Measurements from ENCODE around the gene ZNF275. TPM values are rescaled to one million over a fixed set of nuclear protein-coding genes. Genes with fewer than 3 reads are reported as not detected.

Gene ZNF275
- total and polyA plus RNA-seq, 2 experiments from 2014 or later = 4.0 to 10.2 TPM

DNA sequence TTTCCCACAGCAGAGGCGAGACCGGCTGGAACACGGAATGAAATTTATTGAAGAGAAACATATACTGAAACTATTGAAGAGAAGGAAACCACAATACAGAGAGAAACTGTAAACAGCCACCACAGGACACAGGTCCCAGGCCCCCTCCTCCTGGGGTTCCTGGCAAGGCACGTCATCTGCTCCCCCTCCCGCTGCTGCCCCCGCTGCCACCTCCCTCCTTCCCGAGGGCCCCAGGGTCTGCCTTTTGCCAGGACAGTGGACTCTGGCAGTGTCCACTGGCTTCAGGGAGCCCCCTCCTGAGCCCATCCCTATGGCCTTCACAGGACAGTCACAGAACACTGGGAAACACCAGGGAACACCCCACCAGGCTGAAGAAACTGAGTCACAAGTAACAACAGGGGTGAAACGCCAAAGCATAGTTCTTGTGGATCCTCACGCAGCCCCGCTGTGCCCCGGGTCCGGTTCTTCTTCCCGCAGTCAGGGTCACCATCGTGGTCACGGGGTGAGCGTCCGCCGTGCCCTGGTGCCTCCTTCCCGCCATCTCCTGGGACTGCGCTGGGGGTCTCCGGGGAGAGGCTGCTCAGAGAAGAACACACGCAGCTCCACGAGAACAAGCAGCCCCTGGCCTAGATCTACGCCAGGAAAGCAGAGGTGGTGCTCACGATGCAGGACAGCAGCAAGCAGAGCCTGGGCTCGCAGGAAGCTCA lies 61.8 kb downstream of the ZNF275 start:
- no peaks in the 10 kb centered on the region for H3K79me2 ChIP-seq
- H3K27me3 ChIP-seq = no peaks in the 10 kb centered on the region
- no peaks in the 10 kb centered on the region for H3K36me3 ChIP-seq (replicated peaks; ENCODE audit: insufficient read depth, low read depth)
- no peak overlapping the region for H3K4me2 ChIP-seq
- H2AFZ ChIP-seq = no peak overlapping the region
- no peaks in the 10 kb centered on the region for H3K4me1 ChIP-seq (ENCODE audit: insufficient read depth)
- no peak overlapping the region for H3K27ac ChIP-seq
- H3K9me3 ChIP-seq (ENCODE audit: low read depth) = no peaks in the 10 kb centered on the region
- H3K9me2 ChIP-seq (replicated peaks; ENCODE audit: insufficient read depth) = no peaks in the 10 kb centered on the region
- no peak for DNase-seq (ENCODE audit: low spot score)
- no peak for TF ChIP-seq EZH2 (IDR thresholded peaks at IDR 0.05; ENCODE audit: borderline replicate concordance)
- no peak for TF ChIP-seq EZH2phosphoT487 (IDR thresholded peaks at IDR 0.05; ENCODE audit: low read depth, severe bottlenecking, unreplicated experiment)
- TF ChIP-seq, protein P1, sequence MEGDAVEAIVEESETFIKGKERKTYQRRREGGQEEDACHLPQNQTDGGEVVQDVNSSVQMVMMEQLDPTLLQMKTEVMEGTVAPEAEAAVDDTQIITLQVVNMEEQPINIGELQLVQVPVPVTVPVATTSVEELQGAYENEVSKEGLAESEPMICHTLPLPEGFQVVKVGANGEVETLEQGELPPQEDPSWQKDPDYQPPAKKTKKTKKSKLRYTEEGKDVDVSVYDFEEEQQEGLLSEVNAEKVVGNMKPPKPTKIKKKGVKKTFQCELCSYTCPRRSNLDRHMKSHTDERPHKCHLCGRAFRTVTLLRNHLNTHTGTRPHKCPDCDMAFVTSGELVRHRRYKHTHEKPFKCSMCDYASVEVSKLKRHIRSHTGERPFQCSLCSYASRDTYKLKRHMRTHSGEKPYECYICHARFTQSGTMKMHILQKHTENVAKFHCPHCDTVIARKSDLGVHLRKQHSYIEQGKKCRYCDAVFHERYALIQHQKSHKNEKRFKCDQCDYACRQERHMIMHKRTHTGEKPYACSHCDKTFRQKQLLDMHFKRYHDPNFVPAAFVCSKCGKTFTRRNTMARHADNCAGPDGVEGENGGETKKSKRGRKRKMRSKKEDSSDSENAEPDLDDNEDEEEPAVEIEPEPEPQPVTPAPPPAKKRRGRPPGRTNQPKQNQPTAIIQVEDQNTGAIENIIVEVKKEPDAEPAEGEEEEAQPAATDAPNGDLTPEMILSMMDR (IDR thresholded peaks at IDR 0.05; ENCODE audit: poor library complexity) = no peak
- 89% methylated on average over 24 of the region's 26 CpGs for WGBS (ENCODE audit: low lambda C conversion rate, missing lambda C conversion rate)
- H4K20me1 ChIP-seq (ENCODE audit: insufficient read depth, poor library complexity, severe bottlenecking) = no peaks in the 10 kb centered on the region
- no peak overlapping the region for H3K4me3 ChIP-seq

DNA sequence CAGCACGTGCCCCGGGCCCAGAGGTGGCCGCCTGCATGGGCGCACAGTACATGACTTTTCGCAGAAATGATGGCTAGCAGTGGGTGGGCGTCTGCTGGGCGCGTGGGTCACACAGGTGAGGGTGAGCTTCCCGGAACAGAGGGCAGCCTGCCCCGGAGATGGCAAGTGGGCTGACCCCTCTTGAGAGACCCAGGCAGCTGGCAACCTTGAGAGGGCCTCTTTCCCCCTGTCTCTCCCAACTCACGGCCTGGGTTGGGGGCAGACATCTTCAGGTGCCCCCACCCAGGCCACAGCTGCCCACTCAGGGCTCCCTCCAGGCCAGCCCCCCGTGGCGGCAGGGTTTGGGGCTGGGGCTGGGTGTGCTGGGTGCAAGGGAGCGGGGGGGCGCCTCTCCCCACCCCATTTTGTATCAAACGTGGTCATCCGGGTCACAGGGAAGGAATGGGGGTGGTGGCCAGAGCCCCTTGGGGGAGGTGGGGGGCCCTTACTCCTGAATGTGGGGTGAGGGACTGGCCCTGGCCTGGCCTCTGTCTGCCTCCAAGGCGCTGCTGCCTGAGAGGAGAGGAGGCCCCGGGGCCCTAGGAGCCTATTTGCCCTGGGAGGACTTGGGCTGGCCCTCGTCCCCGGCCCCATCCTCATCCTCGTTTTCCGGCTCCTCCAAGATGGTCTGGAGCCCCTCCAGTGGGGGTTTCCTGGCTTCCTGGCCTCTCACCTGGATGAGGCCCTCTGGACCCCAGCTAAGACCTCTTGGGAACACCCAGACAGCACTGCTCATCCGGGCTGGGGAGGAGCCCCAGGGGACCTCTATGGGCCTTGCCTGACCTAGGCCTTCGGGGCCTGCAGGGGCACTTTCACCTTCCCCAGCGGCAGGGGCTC lies 62.6 kb downstream of the ZNF275 start:
- WGBS (ENCODE audit: low lambda C conversion rate, missing lambda C conversion rate) = 88% methylated on average over 19 of the region's 26 CpGs
- H3K27me3 ChIP-seq = no peaks in the 10 kb centered on the region

DNA sequence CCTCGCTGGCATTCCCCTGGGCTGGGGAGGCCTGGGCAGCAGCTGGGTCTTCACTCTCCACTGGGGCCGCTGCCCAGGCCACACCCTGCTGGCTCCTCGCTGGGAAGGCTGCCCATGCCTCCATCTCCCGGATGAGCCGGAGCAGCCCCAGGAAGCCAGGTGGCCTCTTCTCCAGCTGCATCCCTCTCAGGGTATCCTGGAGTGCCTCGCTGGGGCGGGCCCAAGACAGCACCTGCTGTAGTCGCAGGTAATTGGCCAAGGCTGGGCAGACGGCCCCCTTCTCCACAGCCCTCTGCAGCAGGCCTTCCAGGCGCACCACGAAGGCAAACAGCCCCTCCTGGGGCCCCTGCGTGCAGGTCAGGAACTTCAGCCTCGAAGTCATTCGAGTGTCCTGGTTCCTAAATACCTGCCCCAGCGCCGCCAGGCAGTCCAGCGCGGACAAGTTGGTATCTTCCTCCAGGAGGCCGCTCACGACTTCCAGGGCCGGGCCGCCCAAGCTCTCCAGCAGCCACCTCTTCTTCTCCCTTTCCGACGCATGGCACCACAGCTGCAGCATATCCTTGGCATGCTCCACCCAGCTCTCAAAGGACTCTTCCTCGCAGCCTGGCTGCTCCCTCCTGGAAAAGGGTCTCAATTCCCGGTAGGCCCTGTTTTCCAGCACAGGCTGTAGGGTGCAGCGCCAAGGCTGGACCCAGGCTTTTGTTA lies 63.5 kb downstream of the ZNF275 start:
- WGBS (ENCODE audit: low lambda C conversion rate, missing lambda C conversion rate) = 87% methylated on average over 27 of the region's 27 CpGs

More for the DNA sequence above, 62.6 kb downstream of the ZNF275 start:
- Histone ChIP-seq H2AFZ (no peak overlapping the region), H3K4me1 (ENCODE audit: insufficient read depth) (no peaks in the 10 kb centered on the region), H3K4me2 (no peak overlapping the region), H3K27ac (no peak overlapping the region), H3K79me2 (no peaks in the 10 kb centered on the region), H4K20me1 (ENCODE audit: insufficient read depth, poor library complexity, severe bottlenecking) (no peaks in the 10 kb centered on the region), H3K36me3 (replicated peaks; ENCODE audit: insufficient read depth, low read depth) (no peaks in the 10 kb centered on the region), H3K4me3 (no peak overlapping the region), H3K9me3 (ENCODE audit: low read depth) (no peaks in the 10 kb centered on the region), H3K9me2 (replicated peaks; ENCODE audit: insufficient read depth) (no peaks in the 10 kb centered on the region)
- TF ChIP-seq, protein P1 (IDR thresholded peaks at IDR 0.05; ENCODE audit: poor library complexity) = no peak
- no peak for TF ChIP-seq EZH2 (IDR thresholded peaks at IDR 0.05; ENCODE audit: borderline replicate concordance)
- no peak for TF ChIP-seq EZH2phosphoT487 (IDR thresholded peaks at IDR 0.05; ENCODE audit: low read depth, severe bottlenecking, unreplicated experiment)
- no peak for DNase-seq (ENCODE audit: low spot score)

More for the DNA sequence above, 63.5 kb downstream of the ZNF275 start:
- Histone ChIP-seq H3K4me3 (no peak overlapping the region), H4K20me1 (ENCODE audit: insufficient read depth, poor library complexity, severe bottlenecking) (no peaks in the 10 kb centered on the region), H3K4me1 (ENCODE audit: insufficient read depth) (no peaks in the 10 kb centered on the region), H3K4me2 (no peak overlapping the region), H3K27ac (no peak overlapping the region), H3K9me2 (replicated peaks; ENCODE audit: insufficient read depth) (no peaks in the 10 kb centered on the region), H3K27me3 (no peaks in the 10 kb centered on the region), H3K9me3 (ENCODE audit: low read depth) (no peaks in the 10 kb centered on the region), H2AFZ (no peak overlapping the region), H3K36me3 (replicated peaks; ENCODE audit: insufficient read depth, low read depth) (no peaks in the 10 kb centered on the region), H3K79me2 (no peaks in the 10 kb centered on the region)
- no peak for DNase-seq (ENCODE audit: low spot score)
- TF ChIP-seq, protein P1 (IDR thresholded peaks at IDR 0.05; ENCODE audit: poor library complexity) = no peak
- TF ChIP-seq EZH2 (IDR thresholded peaks at IDR 0.05; ENCODE audit: borderline replicate concordance) = no peak
- no peak for TF ChIP-seq EZH2phosphoT487 (IDR thresholded peaks at IDR 0.05; ENCODE audit: low read depth, severe bottlenecking, unreplicated experiment)

All from hepatocyte (in vitro differentiated cells).